Caco-2 (cell line): ENCODE data around the gene PRPF19. TPM values are rescaled to one million over a fixed set of nuclear protein-coding genes. Genes with fewer than 3 reads are reported as not detected.
"Not testable (repeated sequence)": the region's sequence is repeated elsewhere in the genome, so short reads cannot be mapped to it uniquely, and the experiment has no call there.

Experiments used
- BruUV-seq: library from RNA; stranded (reverse); fragments of 400-500 nt; replicated peaks from 2 replicates; lab custom pipeline; 2021; lab: Mats Ljungman, UMichigan
- CTCF ChIA-PET: fragments of 300-600 bp; sonication (Branson Sonifier 250); formaldehyde crosslinking; loops from one replicate; lab custom pipeline; 2022; ENCODE audit warnings: antibody characterized with exemption; lab: Charles Lee
- POLR2A ChIA-PET: fragments of 300-600 bp; sonication (Branson Sonifier 250); formaldehyde crosslinking; loops from one replicate; lab custom pipeline; 2022; ENCODE audit warnings: antibody characterized with exemption; lab: Charles Lee
- DNase-seq, 2 experiments: peaks; one replicate each; pipeline versions ENCODE4 v3.0.0 to v3.0.0-alpha.2; 2020 to 2022
- H3K27me3 ChIP-seq: replicated peaks from 2 replicates; pipeline ENCODE4 v1.6.0; 2011; ENCODE audit warnings: low read length; ENCODE audit not compliant: control insufficient read depth, insufficient read depth
- H3K36me3 ChIP-seq: 2 replicates; pipeline ENCODE4 v1.5.1; 2011; ENCODE audit warnings: low read length; ENCODE audit not compliant: control insufficient read depth, insufficient read depth
- H3K4me1 ChIP-seq: fragments of 250-450 bp; sonication (Bioruptor Pico); 2 replicates; pipeline ENCODE4 v1.5.1; 2020; ENCODE audit warnings: mild to moderate bottlenecking
- H3K4me3 ChIP-seq: 2 replicates; pipeline ENCODE4 v1.5.1; 2011; ENCODE audit warnings: low read depth, mild to moderate bottlenecking, control low read depth, low read length
- H3K9me3 ChIP-seq: fragments of 250-450 bp; sonication (Bioruptor Pico); 2 replicates; pipeline ENCODE4 v1.5.1; 2020; ENCODE audit warnings: mild to moderate bottlenecking, moderate library complexity
- H3K27ac Mint-ChIP-seq: one replicate; pipeline ENCODE4 v1.8.0; 2022; ENCODE audit warnings: mixed read lengths; ENCODE audit not compliant: unreplicated experiment
- H3K27me3 Mint-ChIP-seq: one replicate; pipeline ENCODE4 v1.8.0; 2022; ENCODE audit warnings: mixed read lengths; ENCODE audit not compliant: insufficient read depth, unreplicated experiment
- H3K36me3 Mint-ChIP-seq: one replicate; pipeline ENCODE4 v1.8.0; 2022; ENCODE audit warnings: mild to moderate bottlenecking, mixed read lengths; ENCODE audit not compliant: insufficient read depth, unreplicated experiment
- H3K4me1 Mint-ChIP-seq: one replicate; pipeline ENCODE4 v1.8.0; 2022; ENCODE audit warnings: low read depth, mixed read lengths; ENCODE audit not compliant: unreplicated experiment
- H3K4me3 Mint-ChIP-seq: one replicate; pipeline ENCODE4 v1.8.0; 2022; ENCODE audit warnings: mild to moderate bottlenecking, moderate library complexity, mixed read lengths; ENCODE audit not compliant: unreplicated experiment
- H3K9me3 Mint-ChIP-seq: one replicate; pipeline ENCODE4 v1.8.0; 2022; ENCODE audit warnings: mixed read lengths; ENCODE audit not compliant: unreplicated experiment
- CTCF ChIP-seq, 2 experiments: fragments of 200-600 bp in 1 of 2; IDR thresholded peaks; 1 replicate in 1 of 2; 2 replicates in 1 of 2; pipeline versions ENCODE4 v1.5.1 to v1.8.0; 2011 to 2022; ENCODE audit warnings: antibody characterized with exemption in 1 of 2, control low read depth in 1 of 2, inconsistent platforms in 1 of 2, low read depth in 1 of 2, low read length in 1 of 2, mild to moderate bottlenecking in 1 of 2, moderate library complexity in 1 of 2; ENCODE audit not compliant: insufficient read depth in 1 of 2, severe bottlenecking in 1 of 2, unreplicated experiment in 1 of 2
- intact Hi-C: fragments of 100-400 bp; cut with micrococcal nuclease; formaldehyde crosslinking; loops from one replicate; pipeline ENCODE4 v1.10.0; 2022; ENCODE audit not compliant: unreplicated experiment
- total RNA-seq: library from RNA; stranded (reverse); gene quantifications from 2 replicates; pipeline ENCODE4 v1.2.3, GENCODE V29; 2022

Gene PRPF19
- total RNA-seq, 1 experiment from 2014 or later, result 183 TPM

- ChIA-PET CTCF (no interaction called here), POLR2A (no interaction called here)
- H3K27me3 ChIP-seq, result no peaks in the 10 kb centered on the region
- no peak overlapping the region for H3K4me3 ChIP-seq
- no peaks in the 10 kb centered on the region for H3K9me3 ChIP-seq
- H3K4me1 Mint-ChIP-seq, result peaks cover 1% of the 10 kb centered on the region
- no peak for DNase-seq
- H3K4me3 Mint-ChIP-seq, result no peak overlapping the region
- peaks cover 3% of the 10 kb centered on the region for H3K27me3 Mint-ChIP-seq
- no peak for TF ChIP-seq CTCF (IDR thresholded peaks at IDR 0.05; ENCODE audit: insufficient read depth in 1 of 2, low read depth in 1 of 2, low read length in 1 of 2, severe bottlenecking in 1 of 2, unreplicated experiment in 1 of 2)
- no TSS peak for BruUV-seq
- no peaks in the 10 kb centered on the region for H3K9me3 Mint-ChIP-seq
- peaks cover 6% of the 10 kb centered on the region for H3K4me1 ChIP-seq
- intact Hi-C loops, result no loop called here
- H3K36me3 Mint-ChIP-seq, result peaks cover 20% of the 10 kb centered on the region
- no peaks in the 10 kb centered on the region for H3K36me3 ChIP-seq
- no peak overlapping the region for H3K27ac Mint-ChIP-seq
Measured at GRCh38 chr11:60910281-60910687, 3.9 kb upstream of the PRPF19 start.

GRCh38 chr11:60909680-60910280 is 3.4 kb upstream of the PRPF19 start:
- H3K4me3 ChIP-seq, CTCF ChIA-PET, H3K4me1 Mint-ChIP-seq, H3K27me3 Mint-ChIP-seq, H3K27me3 ChIP-seq, H3K9me3 Mint-ChIP-seq, DNase-seq, intact Hi-C loops, H3K9me3 ChIP-seq, H3K27ac Mint-ChIP-seq, POLR2A ChIA-PET, BruUV-seq, H3K4me3 Mint-ChIP-seq, H3K36me3 ChIP-seq, H3K4me1 ChIP-seq: not testable (repeated sequence)
- peaks cover 21% of the 10 kb centered on the region for H3K36me3 Mint-ChIP-seq

GRCh38 chr11:60908803-60909202 is 2.4 kb upstream of the PRPF19 start:
- peaks cover 6% of the 10 kb centered on the region for H3K4me1 ChIP-seq
- Mint-ChIP-seq H3K27me3 (peaks cover 3% of the 10 kb centered on the region), H3K36me3 (peaks cover 15% of the 10 kb centered on the region), H3K27ac (no peak overlapping the region), H3K4me3 (no peak overlapping the region), H3K4me1 (no peaks in the 10 kb centered on the region), H3K9me3 (no peaks in the 10 kb centered on the region)
- H3K4me3 ChIP-seq, result no peak overlapping the region
- no peaks in the 10 kb centered on the region for H3K36me3 ChIP-seq
- intact Hi-C loops, result no loop called here
- H3K9me3 ChIP-seq, result no peaks in the 10 kb centered on the region
- BruUV-seq, result no TSS peak
- CTCF ChIA-PET, result no interaction called here
- POLR2A ChIA-PET, result no interaction called here
- no peak for DNase-seq
- TF ChIP-seq CTCF (IDR thresholded peaks at IDR 0.05; ENCODE audit: insufficient read depth in 1 of 2, low read depth in 1 of 2, low read length in 1 of 2, severe bottlenecking in 1 of 2, unreplicated experiment in 1 of 2), result no peak
- no peaks in the 10 kb centered on the region for H3K27me3 ChIP-seq
